ENCODE data around the gene SALL3.
A peak's percentile ranks its signal among the peaks of the same experiment; 100 is the strongest.

Gene SALL3

DNA sequence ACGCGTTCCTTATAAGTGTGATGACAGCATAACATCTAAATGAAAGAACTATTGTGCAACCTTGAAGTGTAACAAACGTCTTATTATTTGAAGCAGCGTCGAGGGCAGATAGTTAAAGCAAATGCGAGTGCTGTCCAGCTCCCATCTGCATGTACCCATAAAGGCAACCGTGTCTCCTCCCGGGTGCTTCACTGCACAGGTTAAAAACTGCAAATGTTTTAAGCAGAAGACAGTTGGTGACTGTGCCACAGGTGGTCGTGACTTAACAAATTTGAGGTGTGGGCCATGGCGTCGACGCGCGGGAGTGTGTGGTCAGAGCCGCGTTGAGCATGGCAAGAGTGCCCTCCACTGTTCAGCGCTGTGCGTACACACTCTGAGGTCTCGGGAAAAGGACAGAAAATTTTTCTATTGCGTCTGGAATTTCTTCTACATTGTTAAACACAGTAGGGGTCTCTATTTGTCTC is 6.4 kb downstream of the SALL3 start:
- H3K4me3 ChIP-seq (ENCODE audit: low read depth, low read length) = no peak overlapping the region
- TF ChIP-seq, protein P1, sequence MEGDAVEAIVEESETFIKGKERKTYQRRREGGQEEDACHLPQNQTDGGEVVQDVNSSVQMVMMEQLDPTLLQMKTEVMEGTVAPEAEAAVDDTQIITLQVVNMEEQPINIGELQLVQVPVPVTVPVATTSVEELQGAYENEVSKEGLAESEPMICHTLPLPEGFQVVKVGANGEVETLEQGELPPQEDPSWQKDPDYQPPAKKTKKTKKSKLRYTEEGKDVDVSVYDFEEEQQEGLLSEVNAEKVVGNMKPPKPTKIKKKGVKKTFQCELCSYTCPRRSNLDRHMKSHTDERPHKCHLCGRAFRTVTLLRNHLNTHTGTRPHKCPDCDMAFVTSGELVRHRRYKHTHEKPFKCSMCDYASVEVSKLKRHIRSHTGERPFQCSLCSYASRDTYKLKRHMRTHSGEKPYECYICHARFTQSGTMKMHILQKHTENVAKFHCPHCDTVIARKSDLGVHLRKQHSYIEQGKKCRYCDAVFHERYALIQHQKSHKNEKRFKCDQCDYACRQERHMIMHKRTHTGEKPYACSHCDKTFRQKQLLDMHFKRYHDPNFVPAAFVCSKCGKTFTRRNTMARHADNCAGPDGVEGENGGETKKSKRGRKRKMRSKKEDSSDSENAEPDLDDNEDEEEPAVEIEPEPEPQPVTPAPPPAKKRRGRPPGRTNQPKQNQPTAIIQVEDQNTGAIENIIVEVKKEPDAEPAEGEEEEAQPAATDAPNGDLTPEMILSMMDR (IDR thresholded peaks at IDR 0.05; ENCODE audit: borderline replicate concordance, insufficient read depth, low read depth, low read length) = peak; percentile 28; the same call in 1 of the 2 replicates

DNA sequence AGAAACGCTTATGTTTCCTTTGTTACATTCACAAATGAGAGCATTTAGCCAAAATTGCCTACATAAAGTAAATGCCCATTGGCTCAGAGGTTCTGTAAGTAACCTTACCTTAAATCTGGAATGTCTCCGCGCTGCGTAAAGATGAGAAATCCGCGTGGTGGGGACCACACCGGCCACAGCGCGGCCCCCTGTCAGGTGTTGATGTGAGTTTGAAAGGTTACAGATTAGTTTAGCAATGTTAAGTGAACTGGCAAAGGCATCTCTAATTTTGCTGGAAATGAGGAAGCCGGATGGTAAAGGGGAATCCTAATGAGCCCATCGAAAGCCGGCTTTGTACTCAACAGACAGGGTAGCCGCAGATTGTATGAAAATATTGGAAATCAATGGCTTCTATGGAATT is 11.8 kb downstream of the SALL3 start:
- TF ChIP-seq, protein P1 (IDR thresholded peaks at IDR 0.05; ENCODE audit: borderline replicate concordance, insufficient read depth, low read depth, low read length) = no peak
- no peak overlapping the region for H3K4me3 ChIP-seq (ENCODE audit: low read depth, low read length)

DNA sequence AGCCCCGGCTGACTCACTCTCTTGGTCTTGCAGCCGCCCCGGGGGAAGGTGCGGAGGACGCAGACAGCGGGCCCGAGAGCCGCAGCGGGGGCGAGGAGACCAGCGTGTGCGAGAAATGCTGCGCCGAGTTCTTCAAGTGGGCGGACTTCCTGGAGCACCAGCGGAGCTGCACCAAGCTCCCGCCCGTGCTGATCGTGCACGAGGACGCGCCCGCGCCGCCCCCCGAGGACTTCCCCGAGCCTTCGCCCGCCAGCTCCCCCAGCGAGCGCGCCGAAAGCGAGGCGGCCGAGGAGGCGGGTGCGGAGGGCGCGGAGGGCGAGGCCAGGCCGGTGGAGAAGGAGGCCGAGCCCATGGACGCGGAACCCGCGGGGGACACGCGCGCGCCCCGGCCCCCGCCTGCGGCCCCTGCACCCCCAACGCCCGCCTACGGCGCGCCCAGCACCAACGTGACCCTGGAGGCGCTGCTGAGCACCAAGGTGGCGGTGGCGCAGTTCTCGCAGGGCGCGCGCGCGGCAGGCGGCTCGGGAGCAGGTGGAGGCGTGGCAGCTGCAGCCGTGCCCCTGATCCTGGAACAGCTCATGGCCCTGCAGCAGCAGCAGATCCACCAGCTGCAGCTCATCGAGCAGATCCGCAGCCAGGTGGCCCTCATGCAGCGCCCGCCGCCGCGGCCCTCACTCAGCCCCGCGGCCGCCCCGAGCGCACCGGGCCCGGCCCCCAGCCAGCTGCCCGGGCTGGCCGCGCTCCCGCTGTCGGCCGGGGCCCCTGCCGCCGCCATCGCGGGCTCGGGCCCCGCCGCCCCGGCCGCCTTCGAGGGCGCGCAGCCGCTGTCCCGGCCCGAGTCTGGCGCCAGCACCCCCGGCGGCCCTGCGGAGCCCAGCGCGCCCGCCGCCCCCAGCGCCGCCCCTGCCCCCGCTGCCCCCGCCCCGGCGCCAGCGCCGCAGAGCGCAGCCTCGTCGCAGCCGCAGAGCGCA is 12.7 kb downstream of the SALL3 start:
- TF ChIP-seq, protein P1 (IDR thresholded peaks at IDR 0.05; ENCODE audit: borderline replicate concordance, insufficient read depth, low read depth, low read length) = no peak

DNA sequence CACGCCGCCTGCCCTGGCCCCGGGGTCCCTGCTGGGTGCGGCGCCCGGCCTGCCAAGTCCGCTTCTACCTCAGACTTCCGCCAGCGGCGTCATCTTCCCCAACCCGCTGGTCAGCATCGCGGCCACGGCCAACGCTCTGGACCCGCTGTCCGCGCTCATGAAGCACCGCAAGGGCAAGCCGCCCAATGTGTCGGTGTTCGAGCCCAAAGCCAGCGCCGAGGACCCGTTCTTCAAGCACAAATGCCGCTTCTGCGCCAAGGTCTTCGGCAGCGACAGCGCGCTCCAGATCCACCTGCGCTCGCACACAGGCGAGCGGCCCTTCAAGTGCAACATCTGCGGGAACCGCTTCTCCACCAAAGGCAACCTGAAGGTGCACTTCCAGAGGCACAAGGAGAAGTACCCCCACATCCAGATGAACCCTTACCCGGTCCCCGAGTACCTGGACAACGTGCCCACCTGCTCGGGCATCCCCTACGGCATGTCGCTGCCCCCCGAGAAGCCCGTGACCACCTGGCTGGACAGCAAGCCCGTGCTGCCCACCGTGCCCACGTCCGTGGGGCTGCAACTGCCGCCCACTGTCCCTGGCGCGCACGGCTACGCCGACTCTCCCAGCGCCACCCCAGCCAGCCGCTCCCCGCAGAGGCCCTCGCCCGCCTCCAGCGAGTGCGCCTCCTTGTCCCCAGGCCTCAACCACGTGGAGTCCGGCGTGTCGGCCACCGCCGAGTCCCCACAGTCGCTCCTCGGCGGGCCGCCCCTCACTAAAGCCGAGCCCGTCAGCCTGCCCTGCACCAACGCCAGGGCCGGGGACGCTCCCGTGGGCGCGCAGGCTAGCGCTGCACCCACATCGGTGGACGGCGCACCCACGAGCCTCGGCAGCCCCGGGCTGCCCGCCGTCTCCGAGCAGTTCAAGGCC is 13.7 kb downstream of the SALL3 start:
- no peak overlapping the region for H3K4me3 ChIP-seq (ENCODE audit: low read depth, low read length)
- TF ChIP-seq, protein P1 (IDR thresholded peaks at IDR 0.05; ENCODE audit: borderline replicate concordance, insufficient read depth, low read depth, low read length) = no peak

More for the DNA sequence above, 12.7 kb downstream of the SALL3 start:
- H3K4me3 ChIP-seq (ENCODE audit: low read depth, low read length) = no peak overlapping the region

DNA sequence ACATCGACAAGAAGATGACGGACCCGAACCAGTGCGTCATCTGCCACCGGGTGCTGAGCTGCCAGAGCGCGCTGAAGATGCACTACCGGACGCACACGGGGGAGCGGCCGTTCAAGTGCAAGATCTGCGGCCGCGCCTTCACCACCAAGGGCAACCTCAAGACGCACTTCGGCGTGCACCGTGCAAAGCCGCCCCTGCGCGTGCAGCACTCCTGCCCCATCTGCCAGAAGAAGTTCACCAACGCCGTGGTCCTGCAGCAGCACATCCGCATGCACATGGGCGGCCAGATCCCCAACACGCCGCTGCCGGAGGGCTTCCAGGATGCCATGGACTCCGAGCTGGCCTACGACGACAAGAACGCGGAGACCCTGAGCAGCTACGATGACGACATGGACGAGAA is 14.4 kb downstream of the SALL3 start:
- TF ChIP-seq, protein P1 (IDR thresholded peaks at IDR 0.05; ENCODE audit: borderline replicate concordance, insufficient read depth, low read depth, low read length) = no peak
- no peak overlapping the region for H3K4me3 ChIP-seq (ENCODE audit: low read depth, low read length)

DNA sequence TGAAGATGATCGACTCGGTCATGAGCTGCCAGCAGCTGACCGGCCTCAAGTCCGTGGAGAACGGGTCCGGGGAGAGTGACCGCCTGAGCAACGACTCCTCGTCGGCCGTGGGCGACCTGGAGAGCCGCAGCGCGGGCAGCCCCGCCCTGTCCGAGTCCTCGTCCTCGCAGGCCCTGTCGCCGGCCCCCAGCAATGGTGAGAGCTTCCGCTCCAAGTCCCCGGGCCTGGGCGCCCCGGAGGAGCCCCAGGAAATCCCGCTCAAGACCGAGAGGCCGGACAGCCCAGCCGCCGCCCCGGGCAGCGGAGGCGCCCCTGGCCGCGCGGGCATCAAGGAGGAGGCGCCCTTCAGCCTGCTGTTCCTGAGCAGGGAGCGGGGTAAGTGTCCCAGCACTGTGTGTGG is 14.9 kb downstream of the SALL3 start:
- no peak overlapping the region for H3K4me3 ChIP-seq (ENCODE audit: low read depth, low read length)
- TF ChIP-seq, protein P1 (IDR thresholded peaks at IDR 0.05; ENCODE audit: borderline replicate concordance, insufficient read depth, low read depth, low read length) = no peak
